KMS-11 (cell line): Measurements from ENCODE around the gene PNPLA7.

Experiments used
- H2AFZ ChIP-seq: fragments of 200-600 bp; sonication (generic); 2 replicates; pipeline ENCODE4 v1.6.1; 2016; ENCODE audit warnings: antibody characterized with exemption, mixed run types, low read depth
- H3K27ac ChIP-seq: fragments of 200-600 bp; sonication (generic); 2 replicates; pipeline ENCODE4 v1.6.1; 2016; ENCODE audit warnings: mild to moderate bottlenecking, mixed run types
- H3K27me3 ChIP-seq: fragments of 200-600 bp; sonication (generic); 2 replicates; pipeline ENCODE4 v1.6.1; 2017; ENCODE audit warnings: mild to moderate bottlenecking, low read depth, mixed run types, moderate library complexity; ENCODE audit not compliant: insufficient read depth
- H3K36me3 ChIP-seq: fragments of 200-600 bp; sonication (generic); 2 replicates; pipeline ENCODE4 v1.6.1; 2017; ENCODE audit warnings: mild to moderate bottlenecking, mixed run types; ENCODE audit not compliant: insufficient read depth
- H3K4me1 ChIP-seq: fragments of 200-600 bp; sonication (generic); 2 replicates; pipeline ENCODE4 v1.6.1; 2016; ENCODE audit warnings: mild to moderate bottlenecking, low read depth, mixed run types; ENCODE audit not compliant: poor library complexity, severe bottlenecking
- H3K4me2 ChIP-seq: fragments of 200-600 bp; sonication (generic); 2 replicates; pipeline ENCODE4 v1.7.0; 2016; ENCODE audit warnings: mild to moderate bottlenecking, mixed run types
- H3K4me3 ChIP-seq: fragments of 200-600 bp; sonication (generic); IDR thresholded peaks from 2 replicates; pipeline ENCODE4 v1.6.1; 2017; ENCODE audit warnings: low read depth, low read length, mixed read lengths; ENCODE audit not compliant: insufficient read depth
- H3K79me2 ChIP-seq: fragments of 200-600 bp; sonication (generic); 2 replicates; pipeline ENCODE4 v1.6.1; 2016; ENCODE audit warnings: low read depth, mixed run types; ENCODE audit not compliant: insufficient read depth
- H3K9ac ChIP-seq: fragments of 200-600 bp; sonication (generic); 2 replicates; pipeline ENCODE4 v1.6.1; 2016; ENCODE audit warnings: mild to moderate bottlenecking, mixed run types
- H4K20me1 ChIP-seq: fragments of 200-600 bp; sonication (generic); 2 replicates; pipeline ENCODE4 v1.6.1; 2016; ENCODE audit warnings: mild to moderate bottlenecking, mixed run types; ENCODE audit not compliant: insufficient read depth
- CTCF ChIP-seq: fragments of 200-600 bp; sonication (generic); conservative IDR thresholded peaks from 2 replicates; pipeline ENCODE4 v1.6.1; 2017; ENCODE audit warnings: low read depth, mild to moderate bottlenecking, antibody characterized with exemption, low read length, moderate library complexity, mixed read lengths

The PNPLA7 gene

GRCh38 chr9:137588311-137588710 lies 38.1 kb upstream of the PNPLA7 start:
- Histone ChIP-seq H2AFZ (no peak overlapping the region), H3K9ac (no peak overlapping the region), H3K4me2 (peak overlapping the region; percentile 69; the same call in 1 of the 2 replicates), H3K4me3 (no peak overlapping the region), H3K27me3 (no peaks in the 10 kb centered on the region), H4K20me1 (0 out of 2 replicates have a peak, but pooled peaks cover 4% of the 10 kb centered on the region), H3K36me3 (no peaks in the 10 kb centered on the region; the same call in 1 of the 2 replicates), H3K79me2 (peaks cover 19% of the 10 kb centered on the region; the same call in 1 of the 2 replicates), H3K27ac (no peak overlapping the region), H3K4me1 (peaks cover 15% of the 10 kb centered on the region)
- TF ChIP-seq CTCF, result no peak

- Histone ChIP-seq H3K27ac (no peak overlapping the region), H3K4me2 (no peak overlapping the region), H3K9ac (no peak overlapping the region), H3K4me3 (no peak overlapping the region), H2AFZ (no peak overlapping the region), H3K4me1 (peaks cover 15% of the 10 kb centered on the region), H3K79me2 (peaks cover 19% of the 10 kb centered on the region; the same call in 1 of the 2 replicates), H3K27me3 (no peaks in the 10 kb centered on the region), H3K36me3 (no peaks in the 10 kb centered on the region; the same call in 1 of the 2 replicates), H4K20me1 (0 out of 2 replicates have a peak, but pooled peaks cover 4% of the 10 kb centered on the region)
- TF ChIP-seq CTCF, result no peak
Measured at GRCh38 chr9:137586854-137587253, 36.7 kb upstream of the PNPLA7 start.

GRCh38 chr9:137583957-137584356 lies 33.8 kb upstream of the PNPLA7 start:
- Histone ChIP-seq H4K20me1 (no peaks in the 10 kb centered on the region; the same call in 1 of the 2 replicates), H2AFZ (no peak overlapping the region), H3K27me3 (no peaks in the 10 kb centered on the region), H3K36me3 (no peaks in the 10 kb centered on the region; the same call in 1 of the 2 replicates), H3K27ac (no peak overlapping the region), H3K4me3 (no peak overlapping the region), H3K79me2 (peaks cover 12% of the 10 kb centered on the region; the same call in 1 of the 2 replicates), H3K4me1 (peaks cover 14% of the 10 kb centered on the region), H3K9ac (no peak overlapping the region), H3K4me2 (no peak overlapping the region)
- no peak for TF ChIP-seq CTCF

DNA sequence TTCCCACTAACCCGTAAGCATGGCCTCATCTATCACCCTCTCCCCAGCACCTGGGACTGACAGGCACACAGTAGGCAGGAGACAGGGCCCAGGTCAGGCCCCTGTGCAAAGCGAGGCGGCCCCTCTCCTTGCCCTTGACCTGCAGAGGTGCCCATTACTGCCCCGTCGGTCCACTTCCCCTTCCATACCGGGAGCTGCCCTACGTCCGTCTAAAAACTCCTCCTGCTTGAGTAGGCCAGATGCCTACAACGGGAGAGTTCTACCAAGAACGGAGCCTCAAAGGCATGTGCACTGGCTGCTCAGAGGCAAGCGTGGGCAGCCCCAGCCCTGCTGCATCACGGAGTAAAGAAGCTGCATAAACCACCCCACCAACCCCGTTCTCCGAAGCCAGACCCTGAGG lies 33.1 kb upstream of the PNPLA7 start:
- H3K4me3 ChIP-seq, result no peak overlapping the region
- no peaks in the 10 kb centered on the region; the same call in 1 of the 2 replicates for H3K36me3 ChIP-seq
- H3K27me3 ChIP-seq, result no peaks in the 10 kb centered on the region
- peaks cover 9% of the 10 kb centered on the region; the same call in 1 of the 2 replicates for H3K79me2 ChIP-seq
- peaks cover 9% of the 10 kb centered on the region for H3K4me1 ChIP-seq
- H3K27ac ChIP-seq, result no peak overlapping the region
- H2AFZ ChIP-seq, result no peak overlapping the region
- H3K9ac ChIP-seq, result no peak overlapping the region
- H3K4me2 ChIP-seq, result no peak overlapping the region
- no peaks in the 10 kb centered on the region; the same call in 1 of the 2 replicates for H4K20me1 ChIP-seq
- no peak for TF ChIP-seq CTCF
